ENCODE results near the gene CEP135.
"Not testable (repeated sequence)": the region's sequence is repeated elsewhere in the genome, so short reads cannot be mapped to it uniquely, and the experiment has no call there.

Gene CEP135

GRCh38 chr4:55948726-55949481, at the start of gene CEP135:
TSS of gene CEP135 (plus strand) at chr4:55948945. CDS start at chr4:55952131, 3,186 bp downstream.
- DNase-seq (ENCODE audit: low spot score): peak; percentile 99

GRCh38 chr4:55902677-55903076, 46.1 kb upstream of the CEP135 start:
- no peak for DNase-seq (ENCODE audit: low spot score)

- peak; percentile 47 for DNase-seq (ENCODE audit: low spot score)
Observed at GRCh38 chr4:55903577-55903976, 45.2 kb upstream of the CEP135 start.

- DNase-seq (ENCODE audit: low spot score): no peak
Observed at GRCh38 chr4:55904576-55904975, 44.2 kb upstream of the CEP135 start.

GRCh38 chr4:55906323-55906722, 42.4 kb upstream of the CEP135 start:
- DNase-seq (ENCODE audit: low spot score): no peak

GRCh38 chr4:55906989-55907388, 41.8 kb upstream of the CEP135 start:
- no peak for DNase-seq (ENCODE audit: low spot score)

- no peak for DNase-seq (ENCODE audit: low spot score)
Observed at GRCh38 chr4:55907469-55907868, 41.3 kb upstream of the CEP135 start.

GRCh38 chr4:55910140-55910539, 38.6 kb upstream of the CEP135 start:
- no peak for DNase-seq (ENCODE audit: low spot score)

GRCh38 chr4:55912249-55912648, 36.5 kb upstream of the CEP135 start:
- DNase-seq (ENCODE audit: low spot score): no peak

- no peak for DNase-seq (ENCODE audit: low spot score)
Observed at GRCh38 chr4:55920571-55920970, 28.2 kb upstream of the CEP135 start.

- DNase-seq (ENCODE audit: low spot score): no peak
Observed at GRCh38 chr4:55921093-55921492, 27.7 kb upstream of the CEP135 start.

- DNase-seq (ENCODE audit: low spot score): no peak
Observed at GRCh38 chr4:55925241-55925640, 23.5 kb upstream of the CEP135 start.

- no peak for DNase-seq (ENCODE audit: low spot score)
Observed at GRCh38 chr4:55926610-55927009, 22.1 kb upstream of the CEP135 start.

GRCh38 chr4:55927803-55928437, 20.8 kb upstream of the CEP135 start:
- no peak for DNase-seq (ENCODE audit: low spot score)

GRCh38 chr4:55928846-55929245, 19.9 kb upstream of the CEP135 start:
- DNase-seq (ENCODE audit: low spot score): no peak

GRCh38 chr4:55931043-55931442, 17.7 kb upstream of the CEP135 start:
- no peak for DNase-seq (ENCODE audit: low spot score)

GRCh38 chr4:55931833-55932232, 16.9 kb upstream of the CEP135 start:
- DNase-seq (ENCODE audit: low spot score): no peak

GRCh38 chr4:55932511-55932910, 16.2 kb upstream of the CEP135 start:
- DNase-seq (ENCODE audit: low spot score): no peak

GRCh38 chr4:55933611-55934010, 15.1 kb upstream of the CEP135 start:
- DNase-seq (ENCODE audit: low spot score): no peak

- DNase-seq (ENCODE audit: low spot score): not testable (repeated sequence)
Observed at GRCh38 chr4:55935907-55936306, 12.8 kb upstream of the CEP135 start.

GRCh38 chr4:55938481-55938880, 10.3 kb upstream of the CEP135 start:
- DNase-seq (ENCODE audit: low spot score): no peak

GRCh38 chr4:55939421-55939820, 9.3 kb upstream of the CEP135 start:
- DNase-seq (ENCODE audit: low spot score): no peak

GRCh38 chr4:55941881-55942396, 6.8 kb upstream of the CEP135 start:
- DNase-seq (ENCODE audit: low spot score): no peak
